Gastrocnemius medialis (tissue), 4 donors: ENCODE measurements around the gene SCGB1C1. TPM values are rescaled to one million over a fixed set of nuclear protein-coding genes. Genes with fewer than 3 reads are reported as not detected.

ENCODE experiments used
- ATAC-seq, 2 donors: fragments of 150-250 bp; one replicate each; pipeline ENCODE4 v1.9.1; 2016
- DNase-seq, 2 donors: peaks; one replicate each; pipeline ENCODE4 v3.0.0-alpha.2; 2019
- H3K27ac ChIP-seq, 4 donors: fragments of 200-600 bp; sonication (generic); 1 replicate in 1 of 4; 2 replicates in 3 of 4; pipeline ENCODE4 v1.5.1; 2016 to 2018; ENCODE audit warnings: mild to moderate bottlenecking in 2 of 4, moderate library complexity in 1 of 4
- H3K27me3 ChIP-seq, 3 donors: fragments of 200-600 bp; sonication (generic) in 2 of 3; 1 replicate in 1 of 3; 2 replicates in 2 of 3; pipeline versions ENCODE4 v1.5.1 to v1.6.0; 2016 to 2019; ENCODE audit warnings: mild to moderate bottlenecking in 1 of 3, moderate library complexity in 1 of 3
- H3K36me3 ChIP-seq, 2 donors: fragments of 200-600 bp; sonication (generic) in 1 of 2; one replicate each; pipeline ENCODE4 v1.5.1; 2017 to 2018
- H3K4me1 ChIP-seq, 2 donors: fragments of 200-600 bp; sonication (generic) in 1 of 2; one replicate each; pipeline ENCODE4 v1.5.1; 2016 to 2017; ENCODE audit warnings: mild to moderate bottlenecking in 2 of 2
- H3K4me3 ChIP-seq, 4 donors: fragments of 200-600 bp; sonication (generic) in 3 of 4; 1 replicate in 1 of 4; 2 replicates in 3 of 4; pipeline ENCODE4 v1.5.1; 2016 to 2019; ENCODE audit warnings: mild to moderate bottlenecking in 2 of 4
- H3K9me3 ChIP-seq, 3 donors: fragments of 200-600 bp; sonication (generic) in 2 of 3; 1 replicate in 1 of 3; 2 replicates in 2 of 3; pipeline ENCODE4 v1.5.1; 2016 to 2019
- POLR2A ChIP-seq, 2 donors: fragments of 450-650 bp; IDR thresholded peaks; one replicate each; pipeline ENCODE4 v1.6.1; 2017; ENCODE audit warnings: antibody characterized with exemption in 2 of 2, mild to moderate bottlenecking in 2 of 2, moderate library complexity in 2 of 2
- in situ Hi-C, 4 donors: fragments of 200-750 bp; cut with MboI; loops; one replicate each; pipeline versions ENCODE4 v1.15.0 to v1.8.0; 2017; ENCODE audit warnings: low sequenced_read_pairs in 4 of 4
- intact Hi-C: fragments of 100-400 bp; cut with DNase I; formaldehyde crosslinking; loops from one replicate; pipeline ENCODE4 v1.15.1; 2023; ENCODE audit warnings: low total_unique reads
- total RNA-seq, 4 donors: library from RNA; depleted of rRNA; stranded (reverse); fragments of >200 nt; gene quantifications; one replicate each; pipeline versions ENCODE4 v1.1.0 to v1.2.3, GENCODE V29; 2016
- TF ChIP-seq, protein P1 (sequence below), 5 experiments: fragments of 450-650 bp in 3 of 5; fragments of 200-600 bp in 2 of 5; sonication (generic) in 2 of 5; IDR thresholded peaks in 4 of 5; conservative IDR thresholded peaks in 1 of 5; 1 replicate in 4 of 5; 2 replicates in 1 of 5; pipeline ENCODE4 v1.5.1; 2016 to 2019; ENCODE audit warnings: antibody characterized with exemption in 5 of 5, mild to moderate bottlenecking in 3 of 5, moderate library complexity in 3 of 5

The SCGB1C1 gene
- total RNA-seq, 4 donors from 2014 or later, result not detected

DNA sequence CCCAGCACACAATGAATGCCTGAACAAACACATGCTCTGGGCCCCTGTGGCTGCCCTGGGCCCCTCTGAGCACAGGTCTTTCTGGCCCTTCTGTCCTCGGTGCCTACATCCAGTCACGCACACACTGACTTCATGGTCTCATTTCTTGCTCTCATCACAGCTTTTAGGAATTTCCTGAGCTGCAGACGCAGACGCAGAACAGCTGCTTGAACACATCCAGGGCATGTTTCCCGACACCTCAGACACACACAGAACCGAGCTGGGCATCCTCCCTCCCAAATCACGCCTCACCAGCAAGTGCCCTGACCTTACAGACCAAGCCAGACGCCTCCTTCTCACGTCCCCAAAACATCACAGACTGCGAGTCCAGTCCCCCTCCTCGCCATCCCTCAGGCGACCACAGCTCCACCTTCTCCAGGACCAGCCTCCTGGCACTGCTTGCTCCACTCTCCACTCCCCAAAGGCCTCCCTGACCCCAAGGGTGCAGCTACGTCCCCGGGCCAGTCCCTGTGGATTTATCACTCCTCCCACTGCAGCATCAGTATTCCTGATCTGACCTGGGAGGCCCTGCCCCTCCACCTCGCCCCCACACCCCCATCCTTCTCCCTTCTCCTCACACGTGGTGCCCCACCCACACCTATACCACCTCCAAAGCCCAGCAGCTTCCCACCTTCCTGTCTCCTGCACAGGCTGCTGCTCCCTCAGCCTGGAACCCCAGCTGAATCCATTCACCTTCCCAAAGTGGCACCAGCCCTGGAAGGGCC, 30.3 kb downstream of the SCGB1C1 start:
- intact Hi-C loops, result no loop called here
- ATAC-seq, result no peak
- H3K4me1 ChIP-seq, result peaks cover 6 to 9% of the 10 kb centered on the region in 2 donors
- DNase-seq, result no peak
- no peak overlapping the region for H3K27ac ChIP-seq
- H3K9me3 ChIP-seq, result no peaks in the 10 kb centered on the region
- H3K36me3 ChIP-seq, result peaks cover 0 to 5% of the 10 kb centered on the region in 2 donors
- no peak overlapping the region for H3K4me3 ChIP-seq
- in situ Hi-C loops, result no loop called here
- no peaks in the 10 kb centered on the region for H3K27me3 ChIP-seq
- TF ChIP-seq POLR2A (IDR thresholded peaks at IDR 0.05), result no peak
- TF ChIP-seq, protein P1, sequence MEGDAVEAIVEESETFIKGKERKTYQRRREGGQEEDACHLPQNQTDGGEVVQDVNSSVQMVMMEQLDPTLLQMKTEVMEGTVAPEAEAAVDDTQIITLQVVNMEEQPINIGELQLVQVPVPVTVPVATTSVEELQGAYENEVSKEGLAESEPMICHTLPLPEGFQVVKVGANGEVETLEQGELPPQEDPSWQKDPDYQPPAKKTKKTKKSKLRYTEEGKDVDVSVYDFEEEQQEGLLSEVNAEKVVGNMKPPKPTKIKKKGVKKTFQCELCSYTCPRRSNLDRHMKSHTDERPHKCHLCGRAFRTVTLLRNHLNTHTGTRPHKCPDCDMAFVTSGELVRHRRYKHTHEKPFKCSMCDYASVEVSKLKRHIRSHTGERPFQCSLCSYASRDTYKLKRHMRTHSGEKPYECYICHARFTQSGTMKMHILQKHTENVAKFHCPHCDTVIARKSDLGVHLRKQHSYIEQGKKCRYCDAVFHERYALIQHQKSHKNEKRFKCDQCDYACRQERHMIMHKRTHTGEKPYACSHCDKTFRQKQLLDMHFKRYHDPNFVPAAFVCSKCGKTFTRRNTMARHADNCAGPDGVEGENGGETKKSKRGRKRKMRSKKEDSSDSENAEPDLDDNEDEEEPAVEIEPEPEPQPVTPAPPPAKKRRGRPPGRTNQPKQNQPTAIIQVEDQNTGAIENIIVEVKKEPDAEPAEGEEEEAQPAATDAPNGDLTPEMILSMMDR (IDR thresholded peaks at IDR 0.05 in 4 of 5, conservative IDR thresholded peaks at IDR 0.05 in 1 of 5), result no peak

DNA sequence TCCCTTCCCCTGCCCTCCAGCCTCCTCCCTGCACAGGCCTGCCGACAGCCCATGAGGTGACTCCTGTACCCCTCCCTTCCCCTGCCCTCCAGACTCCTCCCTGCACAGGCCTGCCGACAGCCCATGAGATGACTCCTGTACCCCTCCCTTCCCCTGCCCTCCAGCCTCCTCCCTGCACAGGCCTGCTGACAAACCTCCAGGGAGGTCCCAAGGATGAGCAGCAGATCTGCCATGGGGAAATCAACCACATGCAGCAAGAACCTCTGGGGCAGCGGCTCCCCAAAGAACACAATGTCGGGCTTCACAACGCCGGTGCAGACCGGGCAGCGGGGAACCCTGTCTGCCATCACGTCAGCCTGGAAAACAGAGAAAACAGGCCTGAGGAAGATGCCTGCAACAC, 31.0 kb downstream of the SCGB1C1 start:
- no peaks in the 10 kb centered on the region for H3K27me3 ChIP-seq
- TF ChIP-seq, protein P1 (IDR thresholded peaks at IDR 0.05 in 4 of 5, conservative IDR thresholded peaks at IDR 0.05 in 1 of 5), result no peak
- TF ChIP-seq POLR2A (IDR thresholded peaks at IDR 0.05), result no peak
- in situ Hi-C loops, result no loop called here
- H3K36me3 ChIP-seq, result peaks cover 0 to 5% of the 10 kb centered on the region in 2 donors
- ATAC-seq, result no peak
- DNase-seq, result no peak
- no peak overlapping the region for H3K27ac ChIP-seq
- intact Hi-C loops, result no loop called here
- no peaks in the 10 kb centered on the region for H3K9me3 ChIP-seq
- H3K4me3 ChIP-seq, result no peak overlapping the region
- H3K4me1 ChIP-seq, result peaks cover 6 to 9% of the 10 kb centered on the region in 2 donors

DNA sequence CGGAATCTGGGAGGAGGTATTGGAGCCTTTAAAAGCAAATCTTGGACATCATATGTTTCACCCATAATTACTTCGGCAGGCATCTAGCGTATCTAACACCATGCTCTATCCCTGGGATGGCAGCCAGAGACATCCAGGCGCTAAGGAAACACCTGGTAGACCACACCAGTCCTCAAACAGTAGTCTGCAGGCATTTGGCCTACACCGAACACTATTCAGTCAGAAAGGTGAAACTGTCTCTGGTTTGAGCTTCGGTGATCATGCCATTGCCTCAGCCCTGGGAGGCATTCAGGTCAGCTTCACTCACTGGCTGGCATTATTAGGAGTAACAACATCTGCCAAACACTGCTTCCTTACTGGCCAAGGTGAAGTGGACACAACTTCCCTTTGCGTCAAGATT, 31.5 kb downstream of the SCGB1C1 start:
- Histone ChIP-seq H3K27me3 (no peaks in the 10 kb centered on the region), H3K4me3 (no peak overlapping the region), H3K36me3 (peaks cover 0 to 5% of the 10 kb centered on the region in 2 donors), H3K4me1 (peaks cover 6 to 9% of the 10 kb centered on the region in 2 donors), H3K27ac (no peak overlapping the region), H3K9me3 (no peaks in the 10 kb centered on the region)
- DNase-seq (no peak), ATAC-seq (peak in 1 of 2 donors; percentile 41)
- no peak for TF ChIP-seq POLR2A (IDR thresholded peaks at IDR 0.05)
- TF ChIP-seq, protein P1 (IDR thresholded peaks at IDR 0.05 in 4 of 5, conservative IDR thresholded peaks at IDR 0.05 in 1 of 5), result no peak
- intact Hi-C loops (no loop called here), in situ Hi-C loops (no loop called here)

DNA sequence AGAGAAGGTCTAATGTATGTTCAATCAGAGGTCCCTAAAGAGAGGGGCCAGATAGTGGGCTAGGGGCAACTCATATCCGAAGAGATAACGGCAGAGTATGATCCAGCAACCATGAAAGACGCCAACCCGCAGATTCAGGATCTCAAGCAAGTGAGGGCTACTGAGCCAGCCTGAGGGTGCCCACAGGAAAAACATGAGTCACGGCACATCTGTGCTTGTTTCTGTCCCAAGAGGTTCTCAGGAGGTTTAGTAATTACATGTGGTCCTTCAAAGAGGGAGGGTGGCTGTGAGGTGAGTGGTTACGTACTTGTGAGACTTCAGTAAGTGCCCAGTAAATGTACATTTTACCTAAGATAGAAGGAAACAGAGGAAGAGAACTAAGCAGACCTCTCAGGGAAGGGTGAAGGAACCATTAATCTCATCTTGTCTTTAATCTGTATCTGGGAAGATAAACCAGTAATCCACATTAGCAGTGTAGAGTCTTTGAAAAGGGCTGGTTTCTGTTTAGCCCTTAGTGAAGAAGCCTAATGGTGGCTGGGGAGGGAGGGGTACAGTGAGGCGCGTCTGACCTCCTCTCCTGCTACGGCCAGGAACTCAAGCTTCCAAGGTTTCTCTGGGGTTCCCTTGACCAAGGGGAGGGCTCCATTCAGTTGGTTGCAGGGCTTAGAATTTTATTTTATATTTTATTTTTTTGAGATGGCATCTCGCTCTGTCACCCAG, 33.0 kb downstream of the SCGB1C1 start:
- no peak for TF ChIP-seq POLR2A (IDR thresholded peaks at IDR 0.05)
- Histone ChIP-seq H3K27ac (no peak overlapping the region), H3K27me3 (no peaks in the 10 kb centered on the region), H3K4me3 (no peak overlapping the region), H3K9me3 (no peaks in the 10 kb centered on the region), H3K36me3 (peaks cover 0 to 5% of the 10 kb centered on the region in 2 donors), H3K4me1 (peaks cover 6 to 9% of the 10 kb centered on the region in 2 donors)
- intact Hi-C loops (no loop called here), in situ Hi-C loops (no loop called here)
- DNase-seq (no peak), ATAC-seq (no peak)

DNA sequence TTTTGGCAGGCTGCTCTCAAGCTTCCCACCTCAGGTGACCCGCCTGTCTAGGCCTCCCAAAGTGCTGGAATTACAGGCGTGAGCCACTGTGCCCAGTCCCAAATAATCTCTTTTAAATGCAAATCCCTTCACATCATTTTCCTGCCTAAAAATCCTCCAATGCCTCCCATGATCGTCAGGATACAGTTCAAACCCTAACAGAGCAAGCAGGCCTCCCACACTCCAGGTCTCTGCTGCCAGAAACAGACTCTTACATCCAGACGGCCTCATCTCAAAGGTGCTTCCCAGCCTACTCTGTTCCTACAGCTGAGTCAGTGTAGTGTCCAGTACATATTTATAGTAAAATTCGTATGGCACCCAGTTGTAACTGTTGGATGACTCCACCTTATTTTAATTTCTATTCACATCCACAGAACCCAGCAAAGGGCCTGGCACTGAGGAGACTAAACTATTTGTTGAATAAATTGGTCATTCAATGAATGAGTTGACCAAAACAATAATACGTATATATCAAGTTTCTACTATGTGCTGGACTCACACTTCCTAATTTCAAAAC, 35.0 kb downstream of the SCGB1C1 start:
- in situ Hi-C loops (no loop called here), intact Hi-C loops (no loop called here)
- Histone ChIP-seq H3K27me3 (no peaks in the 10 kb centered on the region), H3K4me3 (no peak overlapping the region), H3K36me3 (peaks cover 0 to 5% of the 10 kb centered on the region in 2 donors), H3K9me3 (no peaks in the 10 kb centered on the region), H3K27ac (no peak overlapping the region), H3K4me1 (peaks cover 6 to 9% of the 10 kb centered on the region in 2 donors)
- TF ChIP-seq, protein P1 (IDR thresholded peaks at IDR 0.05 in 4 of 5, conservative IDR thresholded peaks at IDR 0.05 in 1 of 5), result no peak
- TF ChIP-seq POLR2A (IDR thresholded peaks at IDR 0.05), result no peak
- DNase-seq, result no peak
- no peak for ATAC-seq
